PC-9 (cell line): Measurements from ENCODE around the gene BCAR1.

ENCODE experiments used
- EZH2 ChIP-seq: fragments of 200-600 bp; sonication (generic); IDR thresholded peaks from 2 replicates; pipeline ENCODE4 v1.8.0; 2017; ENCODE audit warnings: antibody characterized with exemption, low read depth
- TF ChIP-seq, protein P1 (sequence below): fragments of 200-600 bp; sonication (generic); conservative IDR thresholded peaks from 2 replicates; pipeline ENCODE4 v1.6.1; 2017; ENCODE audit warnings: mixed run types, antibody characterized with exemption, mild to moderate bottlenecking, moderate library complexity

DNA sequence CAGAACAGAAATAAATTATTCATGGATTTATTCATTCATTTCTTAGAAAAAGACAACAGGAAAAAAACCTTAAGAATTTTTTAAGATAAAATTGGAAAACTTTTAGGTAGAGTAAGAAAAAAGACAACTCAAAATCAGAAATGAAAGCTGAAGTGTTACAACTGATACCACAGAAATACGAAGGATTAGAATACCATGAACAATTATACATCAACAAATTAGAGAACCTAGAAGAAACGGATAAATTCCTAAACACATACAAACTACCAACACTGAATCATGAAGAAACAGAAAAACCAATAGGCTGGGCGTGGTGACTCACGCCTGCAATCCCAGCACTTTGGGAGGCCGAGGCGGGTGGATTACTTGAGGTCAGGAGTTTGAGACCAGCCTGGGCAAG lies 72.2 kb downstream of the BCAR1 start:
- no peak for TF ChIP-seq EZH2
- TF ChIP-seq, protein P1, sequence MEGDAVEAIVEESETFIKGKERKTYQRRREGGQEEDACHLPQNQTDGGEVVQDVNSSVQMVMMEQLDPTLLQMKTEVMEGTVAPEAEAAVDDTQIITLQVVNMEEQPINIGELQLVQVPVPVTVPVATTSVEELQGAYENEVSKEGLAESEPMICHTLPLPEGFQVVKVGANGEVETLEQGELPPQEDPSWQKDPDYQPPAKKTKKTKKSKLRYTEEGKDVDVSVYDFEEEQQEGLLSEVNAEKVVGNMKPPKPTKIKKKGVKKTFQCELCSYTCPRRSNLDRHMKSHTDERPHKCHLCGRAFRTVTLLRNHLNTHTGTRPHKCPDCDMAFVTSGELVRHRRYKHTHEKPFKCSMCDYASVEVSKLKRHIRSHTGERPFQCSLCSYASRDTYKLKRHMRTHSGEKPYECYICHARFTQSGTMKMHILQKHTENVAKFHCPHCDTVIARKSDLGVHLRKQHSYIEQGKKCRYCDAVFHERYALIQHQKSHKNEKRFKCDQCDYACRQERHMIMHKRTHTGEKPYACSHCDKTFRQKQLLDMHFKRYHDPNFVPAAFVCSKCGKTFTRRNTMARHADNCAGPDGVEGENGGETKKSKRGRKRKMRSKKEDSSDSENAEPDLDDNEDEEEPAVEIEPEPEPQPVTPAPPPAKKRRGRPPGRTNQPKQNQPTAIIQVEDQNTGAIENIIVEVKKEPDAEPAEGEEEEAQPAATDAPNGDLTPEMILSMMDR: no peak
